ENCODE data around the gene ADAMTS4. TPM values are rescaled to one million over a fixed set of nuclear protein-coding genes. Genes with fewer than 3 reads are reported as not detected.

Gene ADAMTS4
- total and polyA plus RNA-seq, 2 of the 4 experiments (the other 2 are of a cell fraction) = 0.39 to 0.72 TPM

- in situ Hi-C loops (cut with MboI; ENCODE audit: low sequenced_read_pairs) (no loop called here), intact Hi-C loops (cut with micrococcal nuclease) (no loop called here)
These were observed 29.9 kb downstream of the ADAMTS4 start for GRCh38 chr1:161168906-161169305.

More at GRCh38 chr1:161168906-161169305, 29.9 kb downstream of the ADAMTS4 start:
- H3K4ac ChIP-seq (ENCODE audit: low read depth, low read length) = no peak overlapping the region
- no peak overlapping the region for H2AFZ ChIP-seq (replicated peaks; ENCODE audit: low read length, poor library complexity)
- no peaks in the 10 kb centered on the region for H3K9me3 ChIP-seq (ENCODE audit: control insufficient read depth, insufficient read depth, low read length)
- ATAC-seq (ENCODE audit: low read depth) = no peak
- dilution Hi-C loops (cut with HindIII; ENCODE audit: low sequenced_read_pairs, unreplicated experiment) = no loop called here
- H4K8ac ChIP-seq (ENCODE audit: low read depth in 2 of 2, low read length in 2 of 2) = no peak overlapping the region
- H2BK5ac ChIP-seq (ENCODE audit: low read depth, low read length, poor library complexity, severe bottlenecking) = no peak overlapping the region
- H2BK20ac ChIP-seq (ENCODE audit: low read depth, low read length) = no peak overlapping the region
- H3K9me1 ChIP-seq (ENCODE audit: insufficient read depth, low read length) = peaks cover 10% of the 10 kb centered on the region
- H3K4me3 ChIP-seq (ENCODE audit: insufficient read depth, low read depth, low read length) = no peak overlapping the region
- CTCF ChIA-PET = no interaction called here
- no peak overlapping the region for H2AK5ac ChIP-seq (ENCODE audit: low read depth, low read length)
- no peak overlapping the region for H4K5ac ChIP-seq (ENCODE audit: low read depth, low read length)
- no peak for TF ChIP-seq RAD21 (IDR thresholded peaks at IDR 0.05; ENCODE audit: low read length)
- TF ChIP-seq POLR2A (IDR thresholded peaks at IDR 0.05; ENCODE audit: low read depth, low read length) = no peak
- TF ChIP-seq SMC3 (IDR thresholded peaks at IDR 0.05; ENCODE audit: low read depth, low read length) = no peak
- TF ChIP-seq CTCF (conservative IDR thresholded peaks at IDR 0.05; ENCODE audit: low read depth, low read length) = no peak
- TF ChIP-seq MAFK (IDR thresholded peaks at IDR 0.05; ENCODE audit: low read depth, low read length) = no peak
- no peak for TF ChIP-seq RCOR1 (IDR thresholded peaks at IDR 0.05; ENCODE audit: insufficient replicate concordance, low read length)
- no peak for TF ChIP-seq BHLHE40 (IDR thresholded peaks at IDR 0.05; ENCODE audit: low read depth, low read length)
- TF ChIP-seq, protein P1, sequence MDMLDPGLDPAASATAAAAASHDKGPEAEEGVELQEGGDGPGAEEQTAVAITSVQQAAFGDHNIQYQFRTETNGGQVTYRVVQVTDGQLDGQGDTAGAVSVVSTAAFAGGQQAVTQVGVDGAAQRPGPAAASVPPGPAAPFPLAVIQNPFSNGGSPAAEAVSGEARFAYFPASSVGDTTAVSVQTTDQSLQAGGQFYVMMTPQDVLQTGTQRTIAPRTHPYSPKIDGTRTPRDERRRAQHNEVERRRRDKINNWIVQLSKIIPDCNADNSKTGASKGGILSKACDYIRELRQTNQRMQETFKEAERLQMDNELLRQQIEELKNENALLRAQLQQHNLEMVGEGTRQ (IDR thresholded peaks at IDR 0.05; ENCODE audit: low read depth, low read length) = no peak
- TF ChIP-seq NFE2L2 (IDR thresholded peaks at IDR 0.05; ENCODE audit: low read depth, low read length) = no peak
- no peak for TF ChIP-seq CHD1 (IDR thresholded peaks at IDR 0.05; ENCODE audit: low read depth, low read length)
- TF ChIP-seq MXI1 (IDR thresholded peaks at IDR 0.05; ENCODE audit: borderline replicate concordance, low read depth, low read length) = no peak
- no TSS peak for BruUV-seq (replicated peaks)
- no peak overlapping the region for H4K91ac ChIP-seq (ENCODE audit: insufficient read depth, low read depth, low read length)
- no peak overlapping the region for H3K9ac ChIP-seq (ENCODE audit: low read depth, low read length)
- no peak overlapping the region for H2AK9ac ChIP-seq (replicated peaks; ENCODE audit: low read depth, low read length, poor library complexity)
- H3K14ac ChIP-seq (replicated peaks; ENCODE audit: low read depth, low read length) = no peak overlapping the region
- DNase-seq = no peak
- no peak overlapping the region for H3K23ac ChIP-seq (ENCODE audit: low read depth, low read length)
- POLR2A ChIA-PET (ENCODE audit: unreplicated experiment) = no interaction called here
- peaks cover 9 to 30% of the 10 kb centered on the region in 2 experiments; a peak in 3 of 4 replicates for H3K79me1 ChIP-seq (ENCODE audit: low read depth in 1 of 2, low read length in 2 of 2)
- peaks cover 13% of the 10 kb centered on the region; the same call in 1 of the 2 replicates for H4K20me1 ChIP-seq (ENCODE audit: insufficient read depth, low read length)
- H2BK15ac ChIP-seq (ENCODE audit: low read depth, low read length) = no peak overlapping the region
- no peak overlapping the region for H3K27ac ChIP-seq (ENCODE audit: insufficient read depth, low read length)
- H3K36me3 ChIP-seq (ENCODE audit: control insufficient read depth, insufficient read depth, low read length) = peaks cover 42% of the 10 kb centered on the region
- H3K27me3 ChIP-seq (ENCODE audit: control insufficient read depth, insufficient read depth, low read length) = no peaks in the 10 kb centered on the region
- WGBS, 2 experiments (ENCODE audit: extremely low coverage in 2 of 2, insufficient read length in 1 of 2) = 98% methylated on average over 5 of the region's 9 CpGs; no CpG with 5 or more reads in 1 of the 2 experiments
- no peak overlapping the region for H3K4me2 ChIP-seq (ENCODE audit: low read depth, low read length)
- no peak overlapping the region for H3K18ac ChIP-seq (ENCODE audit: low read depth, low read length)
- H3K56ac ChIP-seq (ENCODE audit: extremely low read depth, insufficient read depth, low read length) = no peak overlapping the region
- no peak overlapping the region for H2BK120ac ChIP-seq (ENCODE audit: low read depth, low read length)
- H3K4me1 ChIP-seq (ENCODE audit: control insufficient read depth, insufficient read depth, low read length) = peaks cover 11% of the 10 kb centered on the region; the same call in 1 of the 2 replicates

All from IMR-90 (cell line).